ENCODE measurements around the gene CDKN3. TPM values are rescaled to one million over a fixed set of nuclear protein-coding genes. Genes with fewer than 3 reads are reported as not detected.

Gene CDKN3
- polyA plus RNA-seq, 3 donors: 0.45 to 1.8 (median 0.65) TPM

DNA sequence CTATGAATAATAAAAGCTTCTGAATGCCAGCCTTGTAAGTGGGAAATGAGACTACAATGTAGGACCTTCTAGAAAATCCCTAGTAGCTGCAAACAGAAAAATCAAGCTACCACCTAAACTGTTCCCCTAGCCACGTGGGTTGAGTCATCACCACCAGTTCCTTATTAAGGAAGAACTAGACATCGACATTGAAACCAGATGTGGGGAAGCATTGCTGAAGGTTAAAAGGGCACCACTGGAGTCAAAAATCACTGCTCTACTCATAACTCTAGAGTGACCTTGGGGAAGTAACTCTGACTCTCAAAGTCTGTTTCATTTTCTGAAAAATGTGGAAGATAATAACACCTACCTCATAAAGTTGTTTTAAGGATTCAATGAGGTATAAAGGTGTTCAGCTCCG lies 53.7 kb downstream of the CDKN3 start:
- no CpG with 5 or more reads among the region's 3 CpGs for WGBS (ENCODE audit: insufficient coverage)
- Histone ChIP-seq H3K36me3 (replicated peaks in 1 of 2; ENCODE audit: control insufficient read depth in 1 of 2, insufficient read depth in 2 of 2, low read length in 2 of 2) (no peaks in the 10 kb centered on the region), H3K9me3 (replicated peaks in 1 of 2; ENCODE audit: control insufficient read depth in 1 of 2, insufficient read depth in 1 of 2, low read length in 2 of 2) (no peaks in the 10 kb centered on the region), H3K27me3 (ENCODE audit: control insufficient read depth in 2 of 2, insufficient read depth in 2 of 2, low read length in 2 of 2) (no peaks in the 10 kb centered on the region), H3K9ac (ENCODE audit: insufficient read depth, low read length, poor library complexity, severe bottlenecking) (no peak overlapping the region), H4K20me1 (ENCODE audit: insufficient read depth, low read length) (no peaks in the 10 kb centered on the region), H3K4me2 (replicated peaks; ENCODE audit: extremely low read depth, low read length, poor library complexity, severe bottlenecking) (peak overlapping the region; percentile 11), H3K27ac (ENCODE audit: low read depth in 1 of 2, low read length in 2 of 2) (peak overlapping the region; percentile 47 to 87), H2AFZ (ENCODE audit: insufficient read depth, low read depth, low read length, poor library complexity, severe bottlenecking) (no peak overlapping the region), H3K4me3 (replicated peaks in 1 of 3; ENCODE audit: low read depth in 2 of 3, low read length in 3 of 3) (peak overlapping the region in 1 of 3 experiments; percentile 8), H3K4me1 (ENCODE audit: control insufficient read depth in 1 of 2, insufficient read depth in 2 of 2, low read length in 2 of 2) (peaks cover 58 to 69% of the 10 kb centered on the region in 2 donors), H3K79me2 (ENCODE audit: insufficient read depth, low read length) (no peaks in the 10 kb centered on the region)
- Mint-ChIP-seq H3K27me3 (ENCODE audit: low read depth in 3 of 3) (peaks cover 0 to 3% (median 0%) of the 10 kb centered on the region in 3 donors), H3K4me1 (peaks cover 59% of the 10 kb centered on the region), H3K4me3 (peak overlapping the region in 1 of 2 donors; percentile 73), H3K27ac (peak overlapping the region; percentile 91 to 96 (median 92)), H3K36me3 (no peaks in the 10 kb centered on the region), H3K9me3 (peaks cover 0 to 1% (median 0%) of the 10 kb centered on the region in 7 donors)
- intact Hi-C loops (cut with micrococcal nuclease): loop anchor here in 1 of 2 donors (5.0 kb wide), 1 partner anchor 37 kb away; the partner anchor contains the start of gene GMFB
- DNase-seq: peak; percentile 85 to 98 (median 95)
- TF ChIP-seq, protein P1, sequence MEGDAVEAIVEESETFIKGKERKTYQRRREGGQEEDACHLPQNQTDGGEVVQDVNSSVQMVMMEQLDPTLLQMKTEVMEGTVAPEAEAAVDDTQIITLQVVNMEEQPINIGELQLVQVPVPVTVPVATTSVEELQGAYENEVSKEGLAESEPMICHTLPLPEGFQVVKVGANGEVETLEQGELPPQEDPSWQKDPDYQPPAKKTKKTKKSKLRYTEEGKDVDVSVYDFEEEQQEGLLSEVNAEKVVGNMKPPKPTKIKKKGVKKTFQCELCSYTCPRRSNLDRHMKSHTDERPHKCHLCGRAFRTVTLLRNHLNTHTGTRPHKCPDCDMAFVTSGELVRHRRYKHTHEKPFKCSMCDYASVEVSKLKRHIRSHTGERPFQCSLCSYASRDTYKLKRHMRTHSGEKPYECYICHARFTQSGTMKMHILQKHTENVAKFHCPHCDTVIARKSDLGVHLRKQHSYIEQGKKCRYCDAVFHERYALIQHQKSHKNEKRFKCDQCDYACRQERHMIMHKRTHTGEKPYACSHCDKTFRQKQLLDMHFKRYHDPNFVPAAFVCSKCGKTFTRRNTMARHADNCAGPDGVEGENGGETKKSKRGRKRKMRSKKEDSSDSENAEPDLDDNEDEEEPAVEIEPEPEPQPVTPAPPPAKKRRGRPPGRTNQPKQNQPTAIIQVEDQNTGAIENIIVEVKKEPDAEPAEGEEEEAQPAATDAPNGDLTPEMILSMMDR (IDR thresholded peaks at IDR 0.05): no peak

DNA sequence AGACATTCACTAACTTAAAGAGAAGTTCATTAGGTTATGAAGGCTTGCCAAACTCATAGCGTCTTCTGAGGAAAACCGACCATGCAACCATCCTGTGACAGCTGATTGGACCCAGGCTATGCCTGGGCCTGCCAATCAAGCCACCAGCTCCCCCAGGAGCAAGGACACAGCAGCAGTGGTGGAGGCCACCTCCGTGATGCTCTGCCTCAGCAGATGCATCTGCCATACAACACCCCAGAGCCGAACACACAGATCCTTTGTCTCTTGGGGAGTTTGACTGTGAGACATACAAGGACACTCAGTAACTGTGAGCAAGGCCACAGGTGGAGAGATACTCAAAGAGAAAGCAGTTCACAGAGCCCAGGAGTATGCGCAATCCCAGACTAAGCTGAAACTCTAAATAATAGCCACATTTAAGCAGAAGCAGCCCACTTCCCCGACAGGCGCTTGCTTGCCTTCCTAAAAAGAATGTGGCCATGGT lies 54.4 kb downstream of the CDKN3 start:
- Mint-ChIP-seq H3K27me3 (ENCODE audit: low read depth in 3 of 3) (peaks cover 0 to 3% (median 0%) of the 10 kb centered on the region in 3 donors), H3K9me3 (peaks cover 0 to 1% (median 0%) of the 10 kb centered on the region in 7 donors), H3K4me3 (peak overlapping the region; percentile 37 to 73), H3K27ac (peak overlapping the region; percentile 91 to 96 (median 92)), H3K36me3 (no peaks in the 10 kb centered on the region), H3K4me1 (peaks cover 52% of the 10 kb centered on the region)
- H3K9me3 ChIP-seq (replicated peaks in 1 of 2; ENCODE audit: control insufficient read depth in 1 of 2, insufficient read depth in 1 of 2, low read length in 2 of 2): no peaks in the 10 kb centered on the region
- peak overlapping the region; percentile 76 to 87 for H3K27ac ChIP-seq (ENCODE audit: low read depth in 1 of 2, low read length in 2 of 2)
- peak in 1 of 3 donors; percentile 12 for DNase-seq
- peak overlapping the region; percentile 11 for H3K4me2 ChIP-seq (replicated peaks; ENCODE audit: extremely low read depth, low read length, poor library complexity, severe bottlenecking)
- H3K79me2 ChIP-seq (ENCODE audit: insufficient read depth, low read length): no peaks in the 10 kb centered on the region
- no peaks in the 10 kb centered on the region for H4K20me1 ChIP-seq (ENCODE audit: insufficient read depth, low read length)
- H3K36me3 ChIP-seq (replicated peaks in 1 of 2; ENCODE audit: control insufficient read depth in 1 of 2, insufficient read depth in 2 of 2, low read length in 2 of 2): no peaks in the 10 kb centered on the region
- no peaks in the 10 kb centered on the region for H3K27me3 ChIP-seq (ENCODE audit: control insufficient read depth in 2 of 2, insufficient read depth in 2 of 2, low read length in 2 of 2)
- intact Hi-C loops (cut with micrococcal nuclease): loop anchor here in 1 of 2 donors (5.0 kb wide), 1 partner anchor 36 kb away; the partner anchor contains the start of gene GMFB
- no peak overlapping the region for H3K9ac ChIP-seq (ENCODE audit: insufficient read depth, low read length, poor library complexity, severe bottlenecking)
- H2AFZ ChIP-seq (ENCODE audit: insufficient read depth, low read depth, low read length, poor library complexity, severe bottlenecking): no peak overlapping the region
- 79% methylated on average over 5 of the region's 7 CpGs for WGBS (ENCODE audit: insufficient coverage)
- peak overlapping the region in 1 of 3 experiments; percentile 8 for H3K4me3 ChIP-seq (replicated peaks in 1 of 3; ENCODE audit: low read depth in 2 of 3, low read length in 3 of 3)
- TF ChIP-seq, protein P1 (IDR thresholded peaks at IDR 0.05): no peak
- H3K4me1 ChIP-seq (ENCODE audit: control insufficient read depth in 1 of 2, insufficient read depth in 2 of 2, low read length in 2 of 2): peaks cover 53 to 63% of the 10 kb centered on the region in 2 donors
